Gastrocnemius medialis (tissue), 4 donors: ENCODE data around the gene CSTF3. TPM values are rescaled to one million over a fixed set of nuclear protein-coding genes. Genes with fewer than 3 reads are reported as not detected.
"Not testable (repeated sequence)": the region's sequence is repeated elsewhere in the genome, so short reads cannot be mapped to it uniquely, and the experiment has no call there.

ENCODE experiments used
- ATAC-seq, 2 donors: fragments of 150-250 bp; one replicate each; pipeline ENCODE4 v1.9.1; 2016
- DNase-seq, 2 donors: peaks; one replicate each; pipeline ENCODE4 v3.0.0-alpha.2; 2019
- H3K27ac ChIP-seq, 4 donors: fragments of 200-600 bp; sonication (generic); 1 replicate in 1 of 4; 2 replicates in 3 of 4; pipeline ENCODE4 v1.5.1; 2016 to 2018; ENCODE audit warnings: mild to moderate bottlenecking in 2 of 4, moderate library complexity in 1 of 4
- H3K27me3 ChIP-seq, 3 donors: fragments of 200-600 bp; sonication (generic) in 2 of 3; 1 replicate in 1 of 3; 2 replicates in 2 of 3; pipeline versions ENCODE4 v1.5.1 to v1.6.0; 2016 to 2019; ENCODE audit warnings: mild to moderate bottlenecking in 1 of 3, moderate library complexity in 1 of 3
- H3K36me3 ChIP-seq, 2 donors: fragments of 200-600 bp; sonication (generic) in 1 of 2; one replicate each; pipeline ENCODE4 v1.5.1; 2017 to 2018
- H3K4me1 ChIP-seq, 2 donors: fragments of 200-600 bp; sonication (generic) in 1 of 2; one replicate each; pipeline ENCODE4 v1.5.1; 2016 to 2017; ENCODE audit warnings: mild to moderate bottlenecking in 2 of 2
- H3K4me3 ChIP-seq, 4 donors: fragments of 200-600 bp; sonication (generic) in 3 of 4; 1 replicate in 1 of 4; 2 replicates in 3 of 4; pipeline ENCODE4 v1.5.1; 2016 to 2019; ENCODE audit warnings: mild to moderate bottlenecking in 2 of 4
- H3K9me3 ChIP-seq, 3 donors: fragments of 200-600 bp; sonication (generic) in 2 of 3; 1 replicate in 1 of 3; 2 replicates in 2 of 3; pipeline ENCODE4 v1.5.1; 2016 to 2019
- POLR2A ChIP-seq, 2 donors: fragments of 450-650 bp; IDR thresholded peaks; one replicate each; pipeline ENCODE4 v1.6.1; 2017; ENCODE audit warnings: antibody characterized with exemption in 2 of 2, mild to moderate bottlenecking in 2 of 2, moderate library complexity in 2 of 2
- in situ Hi-C, 4 donors: fragments of 200-750 bp; cut with MboI; loops; one replicate each; pipeline versions ENCODE4 v1.15.0 to v1.8.0; 2017; ENCODE audit warnings: low sequenced_read_pairs in 4 of 4
- intact Hi-C: fragments of 100-400 bp; cut with DNase I; formaldehyde crosslinking; loops from one replicate; pipeline ENCODE4 v1.15.1; 2023; ENCODE audit warnings: low total_unique reads
- total RNA-seq, 4 donors: library from RNA; depleted of rRNA; stranded (reverse); fragments of >200 nt; gene quantifications; one replicate each; pipeline versions ENCODE4 v1.1.0 to v1.2.3, GENCODE V29; 2016
- TF ChIP-seq, protein P1 (sequence below), 5 experiments: fragments of 450-650 bp in 3 of 5; fragments of 200-600 bp in 2 of 5; sonication (generic) in 2 of 5; IDR thresholded peaks in 4 of 5; conservative IDR thresholded peaks in 1 of 5; 1 replicate in 4 of 5; 2 replicates in 1 of 5; pipeline ENCODE4 v1.5.1; 2016 to 2019; ENCODE audit warnings: antibody characterized with exemption in 5 of 5, mild to moderate bottlenecking in 3 of 5, moderate library complexity in 3 of 5

Gene CSTF3
- total RNA-seq, 4 donors from 2014 or later, result 3.3 to 9.5 (median 6.1) TPM

DNA sequence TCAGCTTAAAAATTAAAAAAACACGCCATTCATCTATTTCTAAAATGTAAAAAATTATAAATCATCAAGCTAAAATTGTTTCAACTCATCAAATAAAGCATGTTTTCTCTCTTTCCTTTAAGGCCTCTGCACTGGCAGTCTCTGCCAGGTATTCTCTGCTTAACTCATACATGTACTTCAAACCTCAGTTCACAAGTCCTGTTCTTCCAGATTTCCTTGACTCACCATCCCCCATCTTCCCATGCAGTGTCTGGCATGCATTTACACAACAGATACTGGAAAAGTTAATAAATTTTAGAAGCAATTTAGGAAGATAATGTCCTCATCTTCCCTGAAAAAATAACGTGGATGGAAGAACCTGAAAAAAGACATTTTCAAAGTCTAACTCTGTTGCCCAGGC, 32.5 kb downstream of the CSTF3 start:
- Histone ChIP-seq H3K36me3 (no peaks in the 10 kb centered on the region), H3K27me3 (no peaks in the 10 kb centered on the region), H3K4me1 (no peaks in the 10 kb centered on the region), H3K27ac (no peak overlapping the region), H3K4me3 (no peak overlapping the region), H3K9me3 (no peaks in the 10 kb centered on the region)
- in situ Hi-C loops (no loop called here), intact Hi-C loops (no loop called here)
- DNase-seq (no peak), ATAC-seq (no peak)
- TF ChIP-seq, protein P1, sequence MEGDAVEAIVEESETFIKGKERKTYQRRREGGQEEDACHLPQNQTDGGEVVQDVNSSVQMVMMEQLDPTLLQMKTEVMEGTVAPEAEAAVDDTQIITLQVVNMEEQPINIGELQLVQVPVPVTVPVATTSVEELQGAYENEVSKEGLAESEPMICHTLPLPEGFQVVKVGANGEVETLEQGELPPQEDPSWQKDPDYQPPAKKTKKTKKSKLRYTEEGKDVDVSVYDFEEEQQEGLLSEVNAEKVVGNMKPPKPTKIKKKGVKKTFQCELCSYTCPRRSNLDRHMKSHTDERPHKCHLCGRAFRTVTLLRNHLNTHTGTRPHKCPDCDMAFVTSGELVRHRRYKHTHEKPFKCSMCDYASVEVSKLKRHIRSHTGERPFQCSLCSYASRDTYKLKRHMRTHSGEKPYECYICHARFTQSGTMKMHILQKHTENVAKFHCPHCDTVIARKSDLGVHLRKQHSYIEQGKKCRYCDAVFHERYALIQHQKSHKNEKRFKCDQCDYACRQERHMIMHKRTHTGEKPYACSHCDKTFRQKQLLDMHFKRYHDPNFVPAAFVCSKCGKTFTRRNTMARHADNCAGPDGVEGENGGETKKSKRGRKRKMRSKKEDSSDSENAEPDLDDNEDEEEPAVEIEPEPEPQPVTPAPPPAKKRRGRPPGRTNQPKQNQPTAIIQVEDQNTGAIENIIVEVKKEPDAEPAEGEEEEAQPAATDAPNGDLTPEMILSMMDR (IDR thresholded peaks at IDR 0.05 in 4 of 5, conservative IDR thresholded peaks at IDR 0.05 in 1 of 5), result no peak
- TF ChIP-seq POLR2A (IDR thresholded peaks at IDR 0.05), result no peak

- ATAC-seq, result no peak
- in situ Hi-C loops, result no loop called here
Observed at GRCh38 chr11:33125611-33126010, 35.7 kb downstream of the CSTF3 start.

GRCh38 chr11:33125025-33125424, 36.3 kb downstream of the CSTF3 start:
- Histone ChIP-seq H3K4me3 (no peak overlapping the region), H3K27ac (no peak overlapping the region), H3K27me3 (no peaks in the 10 kb centered on the region), H3K36me3 (no peaks in the 10 kb centered on the region), H3K9me3 (no peaks in the 10 kb centered on the region), H3K4me1 (no peaks in the 10 kb centered on the region)
- TF ChIP-seq, protein P1 (IDR thresholded peaks at IDR 0.05 in 4 of 5, conservative IDR thresholded peaks at IDR 0.05 in 1 of 5), result no peak
- no peak for TF ChIP-seq POLR2A (IDR thresholded peaks at IDR 0.05)
- intact Hi-C loops (no loop called here), in situ Hi-C loops (no loop called here)
- no peak for ATAC-seq
- no peak for DNase-seq

More at GRCh38 chr11:33125611-33126010, 35.7 kb downstream of the CSTF3 start:
- Histone ChIP-seq H3K27me3 (no peaks in the 10 kb centered on the region), H3K4me3 (no peak overlapping the region), H3K27ac (no peak overlapping the region), H3K4me1 (no peaks in the 10 kb centered on the region), H3K9me3 (no peaks in the 10 kb centered on the region), H3K36me3 (no peaks in the 10 kb centered on the region)
- intact Hi-C loops, result no loop called here
- DNase-seq, result no peak
- TF ChIP-seq POLR2A (IDR thresholded peaks at IDR 0.05), result no peak
- TF ChIP-seq, protein P1 (IDR thresholded peaks at IDR 0.05 in 4 of 5, conservative IDR thresholded peaks at IDR 0.05 in 1 of 5), result no peak

DNA sequence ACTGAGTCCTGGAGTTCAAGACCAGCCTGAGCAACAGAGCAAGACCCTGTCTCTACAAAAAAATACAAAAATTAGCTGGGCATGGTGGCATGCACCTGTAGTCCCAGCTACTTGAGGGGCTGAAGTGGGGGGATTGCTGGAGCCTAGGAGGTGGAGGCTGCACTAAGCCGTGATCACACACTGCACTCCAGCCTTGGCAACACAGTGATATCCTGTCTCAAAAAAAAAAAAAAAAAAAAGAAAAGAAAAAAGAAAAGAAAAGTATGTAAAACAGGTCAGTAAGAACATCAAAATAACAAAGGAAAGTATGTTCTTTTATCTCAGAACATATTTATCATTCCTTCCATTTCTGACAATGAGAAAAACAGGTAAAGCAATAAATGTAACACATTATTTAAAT, 38.6 kb downstream of the CSTF3 start:
- DNase-seq, H3K36me3 ChIP-seq, H3K9me3 ChIP-seq, H3K27ac ChIP-seq, in situ Hi-C loops, intact Hi-C loops, ATAC-seq, H3K4me1 ChIP-seq, H3K4me3 ChIP-seq, H3K27me3 ChIP-seq: not testable (repeated sequence)

DNA sequence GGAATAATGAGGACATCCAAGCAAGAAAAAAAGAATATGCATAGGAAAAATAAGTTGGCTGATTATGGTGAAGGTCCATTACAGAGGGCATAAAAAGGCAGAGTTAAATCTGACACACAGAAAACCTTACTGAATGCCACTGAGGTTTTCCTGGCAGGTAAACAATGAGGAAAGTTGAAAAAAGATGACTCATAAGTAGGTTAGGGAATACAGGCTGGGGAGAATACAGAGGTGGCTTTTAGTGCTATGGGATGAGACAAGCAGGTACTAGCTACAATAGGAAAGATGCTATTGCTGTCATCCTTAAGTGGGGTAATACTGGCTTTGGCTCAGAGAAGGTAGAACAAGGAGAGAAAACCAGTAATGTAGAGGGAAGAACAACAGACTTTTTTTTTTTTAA, 44.7 kb downstream of the CSTF3 start:
- no peaks in the 10 kb centered on the region for H3K36me3 ChIP-seq
- no peaks in the 10 kb centered on the region for H3K27me3 ChIP-seq
- in situ Hi-C loops, result no loop called here

More for the DNA sequence above, 44.7 kb downstream of the CSTF3 start:
- no peaks in the 10 kb centered on the region for H3K9me3 ChIP-seq
- intact Hi-C loops, result no loop called here
- DNase-seq, result no peak
- H3K27ac ChIP-seq, result no peak overlapping the region
- no peak for ATAC-seq
- no peak for TF ChIP-seq POLR2A (IDR thresholded peaks at IDR 0.05)
- TF ChIP-seq, protein P1 (IDR thresholded peaks at IDR 0.05 in 4 of 5, conservative IDR thresholded peaks at IDR 0.05 in 1 of 5), result no peak
- no peak overlapping the region for H3K4me3 ChIP-seq
- H3K4me1 ChIP-seq, result no peaks in the 10 kb centered on the region
